ENCODE results near the gene CPSF4L. TPM values are rescaled to one million over a fixed set of nuclear protein-coding genes. Genes with fewer than 3 reads are reported as not detected.
A peak's percentile ranks its signal among the peaks of the same experiment; 100 is the strongest.

The CPSF4L gene
- total and polyA plus RNA-seq, 2 donors from 2014 or later: not detected

DNA sequence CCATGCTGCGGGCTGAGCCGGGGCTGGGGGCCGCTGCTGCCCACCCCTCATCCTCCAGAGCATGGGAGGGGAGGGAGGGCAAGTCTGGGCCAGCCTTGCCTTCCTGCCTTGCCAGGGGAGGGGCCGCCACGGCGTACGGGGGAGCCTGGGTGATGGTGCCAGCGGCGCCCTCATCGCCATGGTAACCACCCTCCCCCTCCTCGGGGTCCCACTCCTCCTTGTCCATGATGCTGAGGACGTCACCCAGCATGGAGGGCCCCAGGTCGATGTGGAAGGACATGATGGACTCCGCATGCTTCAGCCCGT is 23.9 kb upstream of the CPSF4L start:
- H3K27me3 ChIP-seq (ENCODE audit: control insufficient read depth, insufficient read depth, low read length): no peaks in the 10 kb centered on the region
- H3K4me1 ChIP-seq (ENCODE audit: control insufficient read depth in 2 of 3, insufficient read depth in 2 of 3, low read depth in 1 of 3, low read length in 3 of 3): peaks cover 0 to 22% (median 17%) of the 10 kb centered on the region in 3 donors
- no peaks in the 10 kb centered on the region for H3K9me3 ChIP-seq (ENCODE audit: control insufficient read depth in 2 of 3, insufficient read depth in 1 of 3, low read length in 3 of 3)
- H3K9ac ChIP-seq (ENCODE audit: low read length in 3 of 3): no peak overlapping the region
- H3K4me3 ChIP-seq (ENCODE audit: low read length in 3 of 3): no peak overlapping the region
- FAIRE-seq: no peak
- TF ChIP-seq, protein P1, sequence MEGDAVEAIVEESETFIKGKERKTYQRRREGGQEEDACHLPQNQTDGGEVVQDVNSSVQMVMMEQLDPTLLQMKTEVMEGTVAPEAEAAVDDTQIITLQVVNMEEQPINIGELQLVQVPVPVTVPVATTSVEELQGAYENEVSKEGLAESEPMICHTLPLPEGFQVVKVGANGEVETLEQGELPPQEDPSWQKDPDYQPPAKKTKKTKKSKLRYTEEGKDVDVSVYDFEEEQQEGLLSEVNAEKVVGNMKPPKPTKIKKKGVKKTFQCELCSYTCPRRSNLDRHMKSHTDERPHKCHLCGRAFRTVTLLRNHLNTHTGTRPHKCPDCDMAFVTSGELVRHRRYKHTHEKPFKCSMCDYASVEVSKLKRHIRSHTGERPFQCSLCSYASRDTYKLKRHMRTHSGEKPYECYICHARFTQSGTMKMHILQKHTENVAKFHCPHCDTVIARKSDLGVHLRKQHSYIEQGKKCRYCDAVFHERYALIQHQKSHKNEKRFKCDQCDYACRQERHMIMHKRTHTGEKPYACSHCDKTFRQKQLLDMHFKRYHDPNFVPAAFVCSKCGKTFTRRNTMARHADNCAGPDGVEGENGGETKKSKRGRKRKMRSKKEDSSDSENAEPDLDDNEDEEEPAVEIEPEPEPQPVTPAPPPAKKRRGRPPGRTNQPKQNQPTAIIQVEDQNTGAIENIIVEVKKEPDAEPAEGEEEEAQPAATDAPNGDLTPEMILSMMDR (IDR thresholded peaks at IDR 0.05; ENCODE audit: borderline replicate concordance, extremely low read depth, insufficient read depth): no peak
- DNase-seq: no peak
- intact Hi-C loops (cut with DNase I): no loop called here
- peaks cover 0 to 5% (median 0%) of the 10 kb centered on the region in 3 donors for H3K36me3 ChIP-seq (ENCODE audit: control insufficient read depth in 2 of 3, insufficient read depth in 3 of 3, low read length in 3 of 3)
- no peak overlapping the region for H3K27ac ChIP-seq (ENCODE audit: low read depth in 2 of 2, low read length in 2 of 2)

DNA sequence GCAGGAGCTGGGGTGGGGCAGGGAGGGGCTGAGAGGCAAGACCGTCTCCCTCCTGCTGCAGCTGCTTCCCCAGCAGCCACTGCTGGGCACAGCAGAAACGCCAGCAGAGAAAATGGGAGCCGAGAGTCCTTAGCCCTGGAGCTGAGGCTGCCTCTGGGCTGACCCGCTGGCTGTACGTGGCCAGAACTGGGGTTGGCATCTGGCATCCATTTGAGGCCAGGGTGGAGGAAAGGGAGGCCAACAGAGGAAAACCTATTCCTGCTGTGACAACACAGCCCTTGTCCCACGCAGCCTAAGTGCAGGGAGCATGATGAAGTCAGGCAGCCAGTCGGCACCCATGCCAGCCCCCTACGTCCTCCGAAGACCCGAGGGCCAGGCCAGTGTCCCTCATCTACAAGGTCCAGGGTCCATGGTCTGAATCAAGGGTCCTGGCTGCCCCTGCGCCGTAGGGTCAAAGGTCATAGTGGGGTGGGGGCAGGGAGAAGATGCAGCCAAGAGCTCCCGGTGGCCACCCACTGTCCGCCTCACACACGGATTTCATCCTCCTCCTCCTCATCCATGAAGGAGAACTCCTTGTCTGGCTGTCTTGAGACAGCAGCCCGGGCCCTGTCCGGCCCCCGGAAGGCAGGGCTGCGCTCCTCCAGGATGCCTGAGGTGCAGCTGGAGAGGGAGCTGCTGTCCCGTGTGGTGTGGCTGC is 23.4 kb upstream of the CPSF4L start:
- DNase-seq: no peak
- no peak for FAIRE-seq
- no peak overlapping the region for H3K27ac ChIP-seq (ENCODE audit: low read depth in 2 of 2, low read length in 2 of 2)
- no peak overlapping the region for H3K9ac ChIP-seq (ENCODE audit: low read length in 3 of 3)
- H3K36me3 ChIP-seq (ENCODE audit: control insufficient read depth in 2 of 3, insufficient read depth in 3 of 3, low read length in 3 of 3): peaks cover 0 to 5% (median 0%) of the 10 kb centered on the region in 3 donors
- intact Hi-C loops (cut with DNase I): no loop called here
- TF ChIP-seq, protein P1 (IDR thresholded peaks at IDR 0.05; ENCODE audit: borderline replicate concordance, extremely low read depth, insufficient read depth): no peak
- H3K4me3 ChIP-seq (ENCODE audit: low read length in 3 of 3): no peak overlapping the region
- peaks cover 0 to 17% (median 12%) of the 10 kb centered on the region in 3 donors for H3K4me1 ChIP-seq (ENCODE audit: control insufficient read depth in 2 of 3, insufficient read depth in 2 of 3, low read depth in 1 of 3, low read length in 3 of 3)
- no peaks in the 10 kb centered on the region for H3K9me3 ChIP-seq (ENCODE audit: control insufficient read depth in 2 of 3, insufficient read depth in 1 of 3, low read length in 3 of 3)
- no peaks in the 10 kb centered on the region for H3K27me3 ChIP-seq (ENCODE audit: control insufficient read depth, insufficient read depth, low read length)

DNA sequence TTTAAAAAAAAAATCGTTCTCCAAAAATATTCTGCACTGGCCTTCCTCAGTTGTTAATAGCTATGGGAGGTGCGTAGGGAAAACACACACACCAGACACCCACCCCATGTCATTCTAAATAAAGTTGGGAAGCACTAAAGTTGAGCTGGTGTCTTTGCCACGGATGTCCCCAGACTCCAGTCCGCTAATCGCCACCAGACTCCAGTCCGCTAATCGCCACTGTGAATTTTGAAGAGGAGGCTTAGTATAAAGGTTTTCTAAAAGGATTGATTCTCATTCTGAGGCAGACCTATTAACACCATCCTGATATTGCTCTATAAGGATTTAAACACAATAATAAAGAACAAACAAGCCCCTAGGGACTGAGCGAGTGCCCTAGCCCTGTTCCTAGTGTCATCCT is 22.7 kb upstream of the CPSF4L start:
- peaks cover 0 to 17% (median 8%) of the 10 kb centered on the region in 3 donors for H3K4me1 ChIP-seq (ENCODE audit: control insufficient read depth in 2 of 3, insufficient read depth in 2 of 3, low read depth in 1 of 3, low read length in 3 of 3)
- DNase-seq: peak in 1 of 5 donors; percentile 39
- H3K27me3 ChIP-seq (ENCODE audit: control insufficient read depth, insufficient read depth, low read length): no peaks in the 10 kb centered on the region
- H3K27ac ChIP-seq (ENCODE audit: low read depth in 2 of 2, low read length in 2 of 2): peak overlapping the region in 1 of 2 donors; percentile 3
- peaks cover 0 to 5% (median 0%) of the 10 kb centered on the region in 3 donors for H3K36me3 ChIP-seq (ENCODE audit: control insufficient read depth in 2 of 3, insufficient read depth in 3 of 3, low read length in 3 of 3)
- FAIRE-seq: no peak
- intact Hi-C loops (cut with DNase I): no loop called here
- H3K9me3 ChIP-seq (ENCODE audit: control insufficient read depth in 2 of 3, insufficient read depth in 1 of 3, low read length in 3 of 3): no peaks in the 10 kb centered on the region
- TF ChIP-seq, protein P1 (IDR thresholded peaks at IDR 0.05; ENCODE audit: borderline replicate concordance, extremely low read depth, insufficient read depth): no peak
- no peak overlapping the region for H3K4me3 ChIP-seq (ENCODE audit: low read length in 3 of 3)
- H3K9ac ChIP-seq (ENCODE audit: low read length in 3 of 3): no peak overlapping the region
